SK-N-MC (cell line): ENCODE measurements around the gene ZNF366.

Experiments used
- EZH2 ChIP-seq: fragments of 200-600 bp; sonication (generic); IDR thresholded peaks from one replicate; pipeline ENCODE4 v1.6.1; 2017; ENCODE audit warnings: antibody characterized with exemption
- FOXP2 ChIP-seq: optimal IDR thresholded peaks from 2 replicates; pipeline ENCODE3; 2011; ENCODE audit warnings: mild to moderate bottlenecking, moderate library complexity; ENCODE audit not compliant: insufficient read depth; ENCODE audit errors: extremely low read length, control extremely low read depth
- POLR2AphosphoS5 ChIP-seq: IDR thresholded peaks from 2 replicates; pipeline ENCODE4 v1.6.1; 2012; ENCODE audit warnings: mild to moderate bottlenecking, low read depth, low read length, borderline replicate concordance

GRCh38 chr5:72515211-72515610, 8.0 kb upstream of the ZNF366 start:
- TF ChIP-seq EZH2 (no peak), POLR2AphosphoS5 (no peak), FOXP2 (no peak)
